Testis (tissue), 2 donors: ENCODE results near the gene RPAIN.

ENCODE experiments used
- CTCF ChIP-seq, 3 experiments: fragments of 450-650 bp in 2 of 3; fragments of 200-600 bp in 1 of 3; sonication (generic) in 1 of 3; IDR thresholded peaks; one replicate each; pipeline ENCODE4 v1.5.1; 2016 to 2019; ENCODE audit warnings: antibody characterized with exemption in 3 of 3, mild to moderate bottlenecking in 2 of 3, moderate library complexity in 1 of 3
- POLR2A ChIP-seq: fragments of 450-650 bp; IDR thresholded peaks from one replicate; pipeline ENCODE4 v1.6.1; 2017; ENCODE audit warnings: antibody characterized with exemption, mild to moderate bottlenecking, moderate library complexity

- TF ChIP-seq CTCF (IDR thresholded peaks at IDR 0.05): no peak
- no peak for TF ChIP-seq POLR2A
Observed at GRCh38 chr17:5378566-5379207, 41.3 kb upstream of the RPAIN start.
